ENCODE data around the gene FLYWCH2. TPM values are rescaled to one million over a fixed set of nuclear protein-coding genes. Genes with fewer than 3 reads are reported as not detected.
A peak's percentile ranks its signal among the peaks of the same experiment; 100 is the strongest.

FLYWCH2 gene
- total RNA-seq, 2 experiments from 2014 or later, result 23.9 to 38.7 TPM

GRCh38 chr16:2879854-2880508 lies 3.0 kb upstream of the FLYWCH2 start:
- H4K20me1 ChIP-seq (ENCODE audit: insufficient read depth, low read length), result no peaks in the 10 kb centered on the region
- H3K4me3 ChIP-seq (ENCODE audit: low read depth, low read length, poor library complexity, severe bottlenecking), result no peak overlapping the region
- peaks cover 7% of the 10 kb centered on the region for H3K4me1 ChIP-seq (ENCODE audit: insufficient read depth, low read length, poor library complexity, severe bottlenecking)
- H3K4me2 ChIP-seq (ENCODE audit: low read length), result no peak overlapping the region
- no peaks in the 10 kb centered on the region for H3K79me2 ChIP-seq (ENCODE audit: insufficient read depth, low read depth, low read length)
- no peak overlapping the region for H3K27ac ChIP-seq (ENCODE audit: low read depth, low read length, poor library complexity, severe bottlenecking)
- H3K36me3 ChIP-seq (ENCODE audit: insufficient read depth, low read length), result no peaks in the 10 kb centered on the region
- H3K9me2 ChIP-seq (ENCODE audit: insufficient read depth, low read length), result no peaks in the 10 kb centered on the region
- ChIA-PET POLR2A (no interaction called here), CTCF (ENCODE audit: unreplicated experiment) (no interaction called here)
- intact Hi-C loops (cut with micrococcal nuclease; ENCODE audit: unreplicated experiment), result no loop called here
- no peak for TF ChIP-seq EZH2phosphoT487 (IDR thresholded peaks at IDR 0.05; ENCODE audit: borderline replicate concordance, low read depth, low read length)
- BruUV-seq (replicated peaks), result no TSS peak
- peak; percentile 27 for DNase-seq (ENCODE audit: low spot score)
- no peak overlapping the region for H2AFZ ChIP-seq (ENCODE audit: low read length)
- H3K9me3 ChIP-seq (ENCODE audit: low read length), result peaks cover 11% of the 10 kb centered on the region

GRCh38 chr16:2881783-2882649 lies 999 bp upstream of the FLYWCH2 start:
- peak overlapping the region; percentile 52 for H3K27ac ChIP-seq (ENCODE audit: low read depth, low read length, poor library complexity, severe bottlenecking)
- DNase-seq (ENCODE audit: low spot score), result peak; percentile 50

More at GRCh38 chr16:2881783-2882649, 999 bp upstream of the FLYWCH2 start:
- H3K36me3 ChIP-seq (ENCODE audit: insufficient read depth, low read length), result no peaks in the 10 kb centered on the region
- BruUV-seq (replicated peaks), result no TSS peak
- CTCF ChIA-PET (ENCODE audit: unreplicated experiment), result no interaction called here
- H3K4me3 ChIP-seq (ENCODE audit: low read depth, low read length, poor library complexity, severe bottlenecking), result peak overlapping the region; percentile 84
- POLR2A ChIA-PET, result interaction anchor here (0.9 to 2.2 kb wide), 7 partner anchors 14 to 200 kb away, joined by 3 to 10 read pairs (median 5); partner anchors contain the start of genes FLYWCH1 and KCTD5
- no peaks in the 10 kb centered on the region for H3K79me2 ChIP-seq (ENCODE audit: insufficient read depth, low read depth, low read length)
- no peaks in the 10 kb centered on the region for H3K9me2 ChIP-seq (ENCODE audit: insufficient read depth, low read length)
- no peak for TF ChIP-seq CTCF (conservative IDR thresholded peaks at IDR 0.05; ENCODE audit: low read length)
- TF ChIP-seq EZH2phosphoT487 (IDR thresholded peaks at IDR 0.05; ENCODE audit: borderline replicate concordance, low read depth, low read length), result no peak
- peak overlapping the region; percentile 86 for H3K4me2 ChIP-seq (ENCODE audit: low read length)
- no peaks in the 10 kb centered on the region for H4K20me1 ChIP-seq (ENCODE audit: insufficient read depth, low read length)
- intact Hi-C loops (cut with micrococcal nuclease; ENCODE audit: unreplicated experiment), result loop anchor here (1.0 kb wide), 1 partner anchor 23 kb away; no protein-coding TSS in a partner anchor
- peaks cover 7% of the 10 kb centered on the region for H3K4me1 ChIP-seq (ENCODE audit: insufficient read depth, low read length, poor library complexity, severe bottlenecking)
- peak overlapping the region; percentile 91 for H2AFZ ChIP-seq (ENCODE audit: low read length)
- peaks cover 11% of the 10 kb centered on the region for H3K9me3 ChIP-seq (ENCODE audit: low read length)

Measured in OCI-LY7 (cell line).